ENCODE results near the gene SIRT5.

GRCh38 chr6:13528232-13528631 lies 46.2 kb upstream of the SIRT5 start:
- TF ChIP-seq CTCF (conservative IDR thresholded peaks at IDR 0.05; ENCODE audit: low read depth, low read length) (peak; percentile 38; the same call in 1 of the 2 replicates), EZH2 (IDR thresholded peaks at IDR 0.05; ENCODE audit: low read length, unreplicated experiment) (no peak)

Measured in PC-3 (cell line).